ENCODE data around the gene ATF7.

DNA sequence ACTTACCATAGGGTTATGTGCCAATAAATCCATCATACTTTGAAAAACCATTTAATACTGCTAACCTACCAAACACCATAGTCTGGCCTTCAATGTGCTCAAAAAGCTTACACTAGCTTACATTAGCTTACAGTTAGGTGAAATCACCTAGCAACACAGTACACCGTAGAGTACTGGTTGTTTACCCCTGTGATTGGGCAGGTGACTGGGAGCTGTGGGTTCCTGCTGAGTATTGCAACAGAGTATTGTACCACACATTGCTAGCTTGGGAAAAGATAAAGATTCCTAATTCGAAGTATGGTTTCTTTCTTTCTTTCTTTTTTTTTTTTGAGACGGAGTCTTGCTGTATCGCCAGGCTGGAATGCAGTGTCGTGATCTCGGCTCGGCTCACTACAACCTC, 44.1 kb upstream of the ATF7 start:
- TF ChIP-seq, protein P1, sequence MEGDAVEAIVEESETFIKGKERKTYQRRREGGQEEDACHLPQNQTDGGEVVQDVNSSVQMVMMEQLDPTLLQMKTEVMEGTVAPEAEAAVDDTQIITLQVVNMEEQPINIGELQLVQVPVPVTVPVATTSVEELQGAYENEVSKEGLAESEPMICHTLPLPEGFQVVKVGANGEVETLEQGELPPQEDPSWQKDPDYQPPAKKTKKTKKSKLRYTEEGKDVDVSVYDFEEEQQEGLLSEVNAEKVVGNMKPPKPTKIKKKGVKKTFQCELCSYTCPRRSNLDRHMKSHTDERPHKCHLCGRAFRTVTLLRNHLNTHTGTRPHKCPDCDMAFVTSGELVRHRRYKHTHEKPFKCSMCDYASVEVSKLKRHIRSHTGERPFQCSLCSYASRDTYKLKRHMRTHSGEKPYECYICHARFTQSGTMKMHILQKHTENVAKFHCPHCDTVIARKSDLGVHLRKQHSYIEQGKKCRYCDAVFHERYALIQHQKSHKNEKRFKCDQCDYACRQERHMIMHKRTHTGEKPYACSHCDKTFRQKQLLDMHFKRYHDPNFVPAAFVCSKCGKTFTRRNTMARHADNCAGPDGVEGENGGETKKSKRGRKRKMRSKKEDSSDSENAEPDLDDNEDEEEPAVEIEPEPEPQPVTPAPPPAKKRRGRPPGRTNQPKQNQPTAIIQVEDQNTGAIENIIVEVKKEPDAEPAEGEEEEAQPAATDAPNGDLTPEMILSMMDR (IDR thresholded peaks at IDR 0.05 in 8 of 11, conservative IDR thresholded peaks at IDR 0.05 in 3 of 11): no peak
- no peak for TF ChIP-seq POLR2A (IDR thresholded peaks at IDR 0.05)

Measured in spleen (tissue), 7 donors.